T-helper 1 cell treated with Interleukin-12 subunit alpha and Interleukin-12 subunit beta and Interleukin-4 antibody, amounts not matched to agents 30 μg/mL and 1 μg/mL, for 36 hours (primary cell): ENCODE results near the gene FOXC2.

Source experiments
- H3K27ac Mint-ChIP-seq: one replicate; pipeline ENCODE4 v1.8.0; 2021; ENCODE audit warnings: mild to moderate bottlenecking, mixed read lengths
- H3K27me3 Mint-ChIP-seq: one replicate; pipeline ENCODE4 v1.8.0; 2021; ENCODE audit warnings: low read depth, mixed read lengths
- H3K36me3 Mint-ChIP-seq: one replicate; pipeline ENCODE4 v1.8.0; 2021; ENCODE audit warnings: low read depth, mixed read lengths
- H3K4me1 Mint-ChIP-seq: one replicate; pipeline ENCODE4 v1.8.0; 2021; ENCODE audit warnings: low read depth, mixed read lengths
- H3K4me3 Mint-ChIP-seq: one replicate; pipeline ENCODE4 v1.8.0; 2021; ENCODE audit warnings: mild to moderate bottlenecking, moderate library complexity, mixed read lengths
- H3K9me3 Mint-ChIP-seq: one replicate; pipeline ENCODE4 v1.8.0; 2021; ENCODE audit warnings: mixed read lengths

The FOXC2 gene

GRCh38 chr16:86558355-86559193 lies 8.1 kb upstream of the FOXC2 start:
- no peak overlapping the region for H3K27ac Mint-ChIP-seq
- H3K4me1 Mint-ChIP-seq, result peaks cover 14% of the 10 kb centered on the region
- peaks cover 7% of the 10 kb centered on the region for H3K27me3 Mint-ChIP-seq
- H3K36me3 Mint-ChIP-seq, result peaks cover 7% of the 10 kb centered on the region
- no peak overlapping the region for H3K4me3 Mint-ChIP-seq
- no peaks in the 10 kb centered on the region for H3K9me3 Mint-ChIP-seq

GRCh38 chr16:86559802-86560305 lies 6.8 kb upstream of the FOXC2 start:
- H3K27ac Mint-ChIP-seq, result no peak overlapping the region
- no peak overlapping the region for H3K4me3 Mint-ChIP-seq
- peaks cover 11% of the 10 kb centered on the region for H3K4me1 Mint-ChIP-seq
- peaks cover 20% of the 10 kb centered on the region for H3K27me3 Mint-ChIP-seq
- H3K9me3 Mint-ChIP-seq, result no peaks in the 10 kb centered on the region
- peaks cover 1% of the 10 kb centered on the region for H3K36me3 Mint-ChIP-seq

GRCh38 chr16:86562356-86562755 lies 4.3 kb upstream of the FOXC2 start:
- H3K9me3 Mint-ChIP-seq, result no peaks in the 10 kb centered on the region
- peaks cover 1% of the 10 kb centered on the region for H3K36me3 Mint-ChIP-seq
- peaks cover 7% of the 10 kb centered on the region for H3K4me1 Mint-ChIP-seq
- H3K4me3 Mint-ChIP-seq, result no peak overlapping the region
- H3K27ac Mint-ChIP-seq, result no peak overlapping the region
- peaks cover 39% of the 10 kb centered on the region for H3K27me3 Mint-ChIP-seq

GRCh38 chr16:86563469-86564345 lies 2.9 kb upstream of the FOXC2 start:
- Mint-ChIP-seq H3K27me3 (peaks cover 45% of the 10 kb centered on the region), H3K4me1 (peaks cover 7% of the 10 kb centered on the region), H3K36me3 (peaks cover 1% of the 10 kb centered on the region), H3K4me3 (peak overlapping the region; percentile 43), H3K9me3 (no peaks in the 10 kb centered on the region), H3K27ac (peak overlapping the region; percentile 74)

GRCh38 chr16:86565181-86565631 lies 1.4 kb upstream of the FOXC2 start:
- peaks cover 59% of the 10 kb centered on the region for H3K27me3 Mint-ChIP-seq
- H3K27ac Mint-ChIP-seq, result no peak overlapping the region
- no peaks in the 10 kb centered on the region for H3K9me3 Mint-ChIP-seq
- no peak overlapping the region for H3K4me3 Mint-ChIP-seq
- H3K36me3 Mint-ChIP-seq, result peaks cover 1% of the 10 kb centered on the region
- peaks cover 7% of the 10 kb centered on the region for H3K4me1 Mint-ChIP-seq

GRCh38 chr16:86565644-86566511 lies 751 bp upstream of the FOXC2 start:
- no peaks in the 10 kb centered on the region for H3K9me3 Mint-ChIP-seq
- no peak overlapping the region for H3K4me3 Mint-ChIP-seq
- H3K27me3 Mint-ChIP-seq, result peaks cover 65% of the 10 kb centered on the region
- peaks cover 1% of the 10 kb centered on the region for H3K36me3 Mint-ChIP-seq
- H3K27ac Mint-ChIP-seq, result no peak overlapping the region
- peaks cover 7% of the 10 kb centered on the region for H3K4me1 Mint-ChIP-seq

GRCh38 chr16:86566966-86567700 lies 504 bp downstream of the FOXC2 start:
- peak overlapping the region; percentile 26 for H3K27ac Mint-ChIP-seq
- H3K4me3 Mint-ChIP-seq, result no peak overlapping the region
- H3K4me1 Mint-ChIP-seq, result peaks cover 7% of the 10 kb centered on the region
- H3K9me3 Mint-ChIP-seq, result no peaks in the 10 kb centered on the region
- H3K27me3 Mint-ChIP-seq, result peaks cover 70% of the 10 kb centered on the region
- H3K36me3 Mint-ChIP-seq, result peaks cover 1% of the 10 kb centered on the region

- Mint-ChIP-seq H3K27me3 (peaks cover 69% of the 10 kb centered on the region), H3K27ac (peak overlapping the region; percentile 26), H3K4me1 (peaks cover 7% of the 10 kb centered on the region), H3K4me3 (no peak overlapping the region), H3K36me3 (peaks cover 1% of the 10 kb centered on the region), H3K9me3 (no peaks in the 10 kb centered on the region)
Measured at GRCh38 chr16:86567701-86568581, 1.3 kb downstream of the FOXC2 start.

GRCh38 chr16:86568677-86569623 lies 2.3 kb downstream of the FOXC2 start:
- peak overlapping the region; percentile 45 for H3K27ac Mint-ChIP-seq

GRCh38 chr16:86569701-86570447 lies 3.2 kb downstream of the FOXC2 start:
- no peak overlapping the region for H3K4me3 Mint-ChIP-seq
- no peaks in the 10 kb centered on the region for H3K4me1 Mint-ChIP-seq
- H3K27me3 Mint-ChIP-seq, result peaks cover 59% of the 10 kb centered on the region
- no peak overlapping the region for H3K27ac Mint-ChIP-seq
- H3K9me3 Mint-ChIP-seq, result no peaks in the 10 kb centered on the region
- H3K36me3 Mint-ChIP-seq, result no peaks in the 10 kb centered on the region

More at GRCh38 chr16:86568677-86569623, 2.3 kb downstream of the FOXC2 start:
- no peaks in the 10 kb centered on the region for H3K9me3 Mint-ChIP-seq
- H3K4me3 Mint-ChIP-seq, result no peak overlapping the region
- H3K36me3 Mint-ChIP-seq, result no peaks in the 10 kb centered on the region
- H3K4me1 Mint-ChIP-seq, result peaks cover 2% of the 10 kb centered on the region
- H3K27me3 Mint-ChIP-seq, result peaks cover 61% of the 10 kb centered on the region
